Lung microvascular endothelial cell (primary cell): ENCODE measurements around the gene ROPN1L. TPM values are rescaled to one million over a fixed set of nuclear protein-coding genes. Genes with fewer than 3 reads are reported as not detected.
A peak's percentile ranks its signal among the peaks of the same experiment; 100 is the strongest.

ENCODE experiments used
- DNase-seq, 2 donors: peaks; one replicate each; pipeline versions ENCODE4 v3.0.0 to v3.0.0-alpha.2; 2010; ENCODE audit warnings: low read depth in 2 of 2
- total RNA-seq: library from RNA; depleted of rRNA; stranded (reverse); fragments of >200 nt; gene quantifications from 2 replicates; pipeline ENCODE4 v1.2.1, GENCODE V29; 2014

The ROPN1L gene
- total RNA-seq, result 1.1 and 1.4 TPM in 2 replicates

- peak; percentile 90 for DNase-seq
Observed at GRCh38 chr5:10441083-10441991, at the start of gene ROPN1L. Gene ROPN1L, plus strand, starts transcription at chr5:10441879. Its CDS starts 289 bp downstream, at chr5:10442168.

GRCh38 chr5:10392567-10393328 is 48.9 kb upstream of the ROPN1L start:
- DNase-seq, result peak in 1 of 2 donors; percentile 4

- DNase-seq, result no peak
Observed at GRCh38 chr5:10393491-10393890, 48.2 kb upstream of the ROPN1L start.

GRCh38 chr5:10396552-10396951 is 45.1 kb upstream of the ROPN1L start:
- DNase-seq, result no peak

- no peak for DNase-seq
Observed at GRCh38 chr5:10399839-10400238, 41.8 kb upstream of the ROPN1L start.

- no peak for DNase-seq
Observed at GRCh38 chr5:10400411-10400810, 41.3 kb upstream of the ROPN1L start.

- no peak for DNase-seq
Observed at GRCh38 chr5:10400831-10401230, 40.8 kb upstream of the ROPN1L start.

GRCh38 chr5:10401498-10401897 is 40.2 kb upstream of the ROPN1L start:
- DNase-seq, result no peak

- no peak for DNase-seq
Observed at GRCh38 chr5:10403829-10404228, 37.9 kb upstream of the ROPN1L start.

- no peak for DNase-seq
Observed at GRCh38 chr5:10406651-10407050, 35.0 kb upstream of the ROPN1L start.

GRCh38 chr5:10409504-10409903 is 32.2 kb upstream of the ROPN1L start:
- DNase-seq, result no peak

- DNase-seq, result no peak
Observed at GRCh38 chr5:10410662-10411061, 31.0 kb upstream of the ROPN1L start.

GRCh38 chr5:10411336-10411735 is 30.3 kb upstream of the ROPN1L start:
- DNase-seq, result no peak

- no peak for DNase-seq
Observed at GRCh38 chr5:10416868-10417267, 24.8 kb upstream of the ROPN1L start.

- DNase-seq, result no peak
Observed at GRCh38 chr5:10418654-10419345, 22.9 kb upstream of the ROPN1L start.

GRCh38 chr5:10420468-10420867 is 21.2 kb upstream of the ROPN1L start:
- DNase-seq, result no peak

GRCh38 chr5:10420932-10421331 is 20.7 kb upstream of the ROPN1L start:
- no peak for DNase-seq

- DNase-seq, result peak; percentile 69 to 74
Observed at GRCh38 chr5:10421896-10422691, 19.6 kb upstream of the ROPN1L start.

GRCh38 chr5:10423022-10423421 is 18.7 kb upstream of the ROPN1L start:
- no peak for DNase-seq

- DNase-seq, result peak; percentile 54 to 55
Observed at GRCh38 chr5:10424124-10424731, 17.5 kb upstream of the ROPN1L start.

- no peak for DNase-seq
Observed at GRCh38 chr5:10427201-10427600, 14.5 kb upstream of the ROPN1L start.
